ENCODE measurements around the gene SAGE1. TPM values are rescaled to one million over a fixed set of nuclear protein-coding genes. Genes with fewer than 3 reads are reported as not detected.

Gene SAGE1
- total and polyA plus RNA-seq, 9 of the 15 experiments (the other 6 are each of a cell fraction or from before 2014, with no cell fraction given), result 14.6 to 79.2 (median 29.3) TPM

DNA sequence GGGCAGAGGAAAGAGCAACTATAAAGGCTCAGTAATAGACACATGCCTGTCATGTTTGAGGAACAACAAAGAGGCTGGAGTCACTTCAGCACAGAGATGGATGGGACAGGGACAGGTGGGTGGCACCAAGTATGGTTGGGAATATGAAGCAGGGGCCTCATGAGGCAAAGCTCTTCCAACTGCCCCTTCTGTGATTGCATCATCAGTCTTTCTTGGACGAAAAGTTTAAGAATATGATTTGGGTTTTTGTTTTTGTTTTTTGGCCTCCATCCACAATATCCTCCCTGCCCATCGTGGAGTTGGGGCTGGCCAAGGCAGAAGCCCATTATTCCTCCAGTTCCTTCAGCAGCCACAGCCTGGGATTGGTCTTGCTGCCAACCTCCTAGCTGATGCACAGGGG is 34.4 kb downstream of the SAGE1 start:
- no peak for TF ChIP-seq CEBPG (CRISPR knock-in tag; IDR thresholded peaks at IDR 0.05)
- peak; percentile 40 to 48; a peak in 1 of 4 replicates for TF ChIP-seq CEBPG (tag; conservative IDR thresholded peaks at IDR 0.05 in 1 of 2, IDR thresholded peaks at IDR 0.05 in 1 of 2)
- no peak for TF ChIP-seq CREM (IDR thresholded peaks at IDR 0.05; ENCODE audit: low read depth)
- TF ChIP-seq, protein P1, sequence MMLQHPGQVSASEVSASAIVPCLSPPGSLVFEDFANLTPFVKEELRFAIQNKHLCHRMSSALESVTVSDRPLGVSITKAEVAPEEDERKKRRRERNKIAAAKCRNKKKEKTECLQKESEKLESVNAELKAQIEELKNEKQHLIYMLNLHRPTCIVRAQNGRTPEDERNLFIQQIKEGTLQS (IDR thresholded peaks at IDR 0.05), result peak; percentile 72
- TF ChIP-seq, protein P1 (CRISPR knock-in tag; conservative IDR thresholded peaks at IDR 0.05), result no peak
- H4K20me1 ChIP-seq (replicated peaks; ENCODE audit: control insufficient read depth, insufficient read depth, low read length), result no peaks in the 10 kb centered on the region
- POLR2A ChIA-PET, result no interaction called here
- H3K79me2 ChIP-seq (ENCODE audit: control insufficient read depth, insufficient read depth, low read length), result no peaks in the 10 kb centered on the region
- DNase-seq (ENCODE audit: extremely low read depth in 1 of 4, low spot score in 3 of 4) (no peak), FAIRE-seq (no peak), ATAC-seq (no peak)
- H3K36me3 ChIP-seq (ENCODE audit: control insufficient read depth, insufficient read depth, low read length), result no peaks in the 10 kb centered on the region
- BruUV-seq (replicated peaks), result no TSS peak
- H3K4me2 ChIP-seq (ENCODE audit: insufficient read depth, low read length), result no peak overlapping the region
- no peak overlapping the region for H3K4me3 ChIP-seq
- H2AFZ ChIP-seq (ENCODE audit: low read depth, low read length), result no peak overlapping the region
- no peaks in the 10 kb centered on the region; a peak in 1 of 5 replicates for H3K27me3 ChIP-seq (ENCODE audit: control insufficient read depth in 2 of 2, insufficient read depth in 2 of 2, low read length in 2 of 2)
- H3K4me1 ChIP-seq (replicated peaks in 1 of 2; ENCODE audit: control insufficient read depth in 2 of 2, insufficient read depth in 2 of 2, low read length in 2 of 2), result no peaks in the 10 kb centered on the region; a peak in 1 of 5 replicates
- H3K27ac ChIP-seq (ENCODE audit: extremely low read depth, low read depth, low read length), result no peak overlapping the region
- in situ Hi-C loops (cut with MboI), result loop anchor here (25.0 kb wide), 1 partner anchor 191 kb away; no protein-coding TSS in a partner anchor
- intact Hi-C loops (cut with micrococcal nuclease), result no loop called here
- no peaks in the 10 kb centered on the region for H3K9me3 ChIP-seq (replicated peaks; ENCODE audit: control insufficient read depth, insufficient read depth, low read depth, low read length)
- WGBS (ENCODE audit: insufficient coverage, low coverage, missing lambda C conversion rate), result 0% methylated on average over 2 of the region's 2 CpGs
- H3K9me1 ChIP-seq (ENCODE audit: control insufficient read depth, insufficient read depth, low read length), result no peaks in the 10 kb centered on the region
- CTCF ChIA-PET (ENCODE audit: low intra/inter-chr PET ratio), result no interaction called here
- H3K9ac ChIP-seq (ENCODE audit: insufficient read depth in 1 of 2, low read depth in 2 of 2, low read length in 2 of 2), result no peak overlapping the region
